ENCODE data around the gene BRIX1.

DNA sequence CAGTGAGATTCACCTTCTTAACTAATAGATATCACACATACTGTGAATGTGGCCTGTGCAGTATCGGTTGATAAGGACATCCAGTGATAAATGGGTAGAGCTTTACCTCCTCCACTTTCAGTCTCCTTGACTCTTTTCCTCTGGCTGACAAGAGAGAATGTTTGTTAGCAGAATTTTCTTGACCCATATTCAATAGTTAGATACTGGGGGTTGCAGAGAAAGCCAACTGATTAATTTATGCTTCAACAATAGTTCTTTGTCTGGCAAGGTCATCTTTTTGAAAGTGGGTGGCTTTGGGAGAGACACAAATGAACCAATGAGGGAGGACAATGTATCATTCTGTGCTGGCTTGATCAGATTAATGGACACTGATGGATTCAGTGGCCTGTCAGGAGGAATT is 46.3 kb upstream of the BRIX1 start:
- TF ChIP-seq, protein P1, sequence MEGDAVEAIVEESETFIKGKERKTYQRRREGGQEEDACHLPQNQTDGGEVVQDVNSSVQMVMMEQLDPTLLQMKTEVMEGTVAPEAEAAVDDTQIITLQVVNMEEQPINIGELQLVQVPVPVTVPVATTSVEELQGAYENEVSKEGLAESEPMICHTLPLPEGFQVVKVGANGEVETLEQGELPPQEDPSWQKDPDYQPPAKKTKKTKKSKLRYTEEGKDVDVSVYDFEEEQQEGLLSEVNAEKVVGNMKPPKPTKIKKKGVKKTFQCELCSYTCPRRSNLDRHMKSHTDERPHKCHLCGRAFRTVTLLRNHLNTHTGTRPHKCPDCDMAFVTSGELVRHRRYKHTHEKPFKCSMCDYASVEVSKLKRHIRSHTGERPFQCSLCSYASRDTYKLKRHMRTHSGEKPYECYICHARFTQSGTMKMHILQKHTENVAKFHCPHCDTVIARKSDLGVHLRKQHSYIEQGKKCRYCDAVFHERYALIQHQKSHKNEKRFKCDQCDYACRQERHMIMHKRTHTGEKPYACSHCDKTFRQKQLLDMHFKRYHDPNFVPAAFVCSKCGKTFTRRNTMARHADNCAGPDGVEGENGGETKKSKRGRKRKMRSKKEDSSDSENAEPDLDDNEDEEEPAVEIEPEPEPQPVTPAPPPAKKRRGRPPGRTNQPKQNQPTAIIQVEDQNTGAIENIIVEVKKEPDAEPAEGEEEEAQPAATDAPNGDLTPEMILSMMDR (IDR thresholded peaks at IDR 0.05 in 8 of 11, conservative IDR thresholded peaks at IDR 0.05 in 3 of 11) = no peak
- no peak for TF ChIP-seq POLR2AphosphoS5 (IDR thresholded peaks at IDR 0.05)
- TF ChIP-seq POLR2A (IDR thresholded peaks at IDR 0.05) = no peak
